ENCODE measurements around the gene ANKRD44.

The ANKRD44 gene

GRCh38 chr2:196987649-196988364, 322.8 kb downstream of the ANKRD44 start:
- DNase-seq (ENCODE audit: low spot score): peak; percentile 41

- DNase-seq (ENCODE audit: low spot score): no peak
Measured at GRCh38 chr2:196987298-196987648, 323.3 kb downstream of the ANKRD44 start.

- no peak for DNase-seq (ENCODE audit: low spot score)
Measured at GRCh38 chr2:196985511-196986183, 324.9 kb downstream of the ANKRD44 start.

GRCh38 chr2:196984903-196985302, 325.7 kb downstream of the ANKRD44 start:
- DNase-seq (ENCODE audit: low spot score): no peak

- no peak for DNase-seq (ENCODE audit: low spot score)
Measured at GRCh38 chr2:196983934-196984333, 326.6 kb downstream of the ANKRD44 start.

GRCh38 chr2:196980473-196980872, 330.1 kb downstream of the ANKRD44 start:
- DNase-seq (ENCODE audit: low spot score): no peak

GRCh38 chr2:196980001-196980400, 330.6 kb downstream of the ANKRD44 start:
- no peak for DNase-seq (ENCODE audit: low spot score)

- DNase-seq (ENCODE audit: low spot score): no peak
Measured at GRCh38 chr2:196977507-196977906, 333.1 kb downstream of the ANKRD44 start.

GRCh38 chr2:196974970-196975369, 335.6 kb downstream of the ANKRD44 start:
- DNase-seq (ENCODE audit: low spot score): no peak

- no peak for DNase-seq (ENCODE audit: low spot score)
Measured at GRCh38 chr2:196971574-196972279, 338.9 kb downstream of the ANKRD44 start.

- no peak for DNase-seq (ENCODE audit: low spot score)
Measured at GRCh38 chr2:196970099-196970498, 340.5 kb downstream of the ANKRD44 start.

GRCh38 chr2:196968516-196968915, 342.1 kb downstream of the ANKRD44 start:
- no peak for DNase-seq (ENCODE audit: low spot score)

- DNase-seq (ENCODE audit: low spot score): no peak
Measured at GRCh38 chr2:196967775-196968174, 342.8 kb downstream of the ANKRD44 start.

GRCh38 chr2:196967116-196967515, 343.5 kb downstream of the ANKRD44 start:
- no peak for DNase-seq (ENCODE audit: low spot score)

GRCh38 chr2:196966061-196966460, 344.5 kb downstream of the ANKRD44 start:
- DNase-seq (ENCODE audit: low spot score): no peak

- no peak for DNase-seq (ENCODE audit: low spot score)
Measured at GRCh38 chr2:196965651-196966050, 344.9 kb downstream of the ANKRD44 start.

- no peak for DNase-seq (ENCODE audit: low spot score)
Measured at GRCh38 chr2:196963961-196964360, 346.6 kb downstream of the ANKRD44 start.

GRCh38 chr2:196963043-196963442, 347.5 kb downstream of the ANKRD44 start:
- DNase-seq (ENCODE audit: low spot score): no peak

- no peak for DNase-seq (ENCODE audit: low spot score)
Measured at GRCh38 chr2:196962325-196962724, 348.3 kb downstream of the ANKRD44 start.

GRCh38 chr2:196961889-196962288, 348.7 kb downstream of the ANKRD44 start:
- DNase-seq (ENCODE audit: low spot score): no peak

- no peak for DNase-seq (ENCODE audit: low spot score)
Measured at GRCh38 chr2:196959734-196960338, 350.7 kb downstream of the ANKRD44 start.

GRCh38 chr2:196959281-196959680, 351.3 kb downstream of the ANKRD44 start:
- no peak for DNase-seq (ENCODE audit: low spot score)
